Thyroid gland (tissue), 4 donors: ENCODE data around the gene FREM3.

Experiments
- CTCF ChIP-seq, 6 experiments: fragments of 200-600 bp in 3 of 6; fragments of 450-650 bp in 3 of 6; sonication (generic) in 3 of 6; IDR thresholded peaks; one replicate each; pipeline ENCODE4 v1.5.1; 2016 to 2019; ENCODE audit warnings: antibody characterized with exemption in 6 of 6, mild to moderate bottlenecking in 2 of 6, inconsistent platforms in 1 of 6, moderate library complexity in 1 of 6
- POLR2A ChIP-seq, 2 donors: fragments of 450-650 bp; IDR thresholded peaks; one replicate each; pipeline ENCODE4 v1.6.1; 2017; ENCODE audit warnings: antibody characterized with exemption in 2 of 2, mild to moderate bottlenecking in 2 of 2, moderate library complexity in 1 of 2

- no peak for TF ChIP-seq CTCF (IDR thresholded peaks at IDR 0.05)
- no peak for TF ChIP-seq POLR2A (IDR thresholded peaks at IDR 0.05)
These were observed 142.2 kb downstream of the FREM3 start for GRCh38 chr4:143558286-143558685.
